NCI-H2107 (cell line): ENCODE results near the gene RBFOX2.
"Not testable (repeated sequence)": the region's sequence is repeated elsewhere in the genome, so short reads cannot be mapped to it uniquely, and the experiment has no call there.

Source experiments
- DNase-seq: peaks from one replicate; lab custom pipeline; 2025; lab: John Stamatoyannopoulos, UW

The RBFOX2 gene

DNA sequence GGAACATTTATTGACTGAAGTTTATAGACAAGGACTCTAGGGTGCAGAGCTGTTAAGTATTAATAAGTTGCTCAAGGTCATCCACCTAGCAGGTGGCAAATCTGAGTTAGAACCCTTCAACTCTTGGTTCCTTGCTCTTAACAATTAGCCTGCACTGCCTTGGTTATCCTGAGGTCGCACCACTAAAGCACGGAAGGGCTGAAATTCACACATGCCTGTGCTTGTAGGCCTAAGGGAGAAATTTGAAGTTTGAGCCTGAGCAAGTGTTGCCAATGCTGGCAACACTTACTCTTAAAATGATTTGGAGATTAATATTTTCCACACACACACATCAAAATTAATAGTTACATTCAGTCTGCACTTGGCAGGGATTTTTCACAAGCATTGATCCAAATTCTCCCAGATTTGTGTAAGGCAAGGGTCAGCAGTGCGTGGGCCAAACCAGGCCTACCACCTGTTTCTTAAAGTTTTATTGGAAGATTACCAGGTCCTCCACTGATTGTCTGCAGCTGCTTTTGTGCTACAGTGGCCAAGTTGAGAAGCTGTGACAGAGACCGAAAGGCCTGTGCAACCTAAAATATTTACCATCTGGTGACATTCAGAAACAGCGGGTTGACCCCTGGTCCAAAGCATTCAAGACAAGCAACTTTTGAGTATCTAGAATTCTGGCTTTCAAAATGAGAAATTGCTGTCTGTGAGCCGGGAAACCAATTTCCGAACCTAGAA is 294.7 kb downstream of the RBFOX2 start:
- no peak for DNase-seq

DNA sequence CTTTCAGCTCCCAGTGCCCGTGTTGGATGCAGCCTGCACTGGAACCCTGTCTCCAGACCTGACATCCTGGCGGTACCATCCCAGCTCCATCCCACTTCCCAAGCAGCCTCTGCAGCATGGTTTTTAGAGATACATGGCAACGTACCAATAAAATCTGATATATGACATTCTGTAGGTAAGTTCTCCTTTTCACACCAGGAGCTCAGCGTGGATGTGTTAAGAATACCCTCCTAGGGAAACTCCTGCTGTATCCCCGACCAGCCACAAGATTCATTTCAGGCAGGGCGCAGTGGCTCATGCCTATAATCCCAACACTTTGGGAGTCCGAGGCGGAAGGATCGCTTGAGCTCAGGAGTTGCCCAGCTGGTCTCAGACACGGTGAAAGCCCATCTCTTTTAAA is 295.6 kb downstream of the RBFOX2 start:
- no peak for DNase-seq

DNA sequence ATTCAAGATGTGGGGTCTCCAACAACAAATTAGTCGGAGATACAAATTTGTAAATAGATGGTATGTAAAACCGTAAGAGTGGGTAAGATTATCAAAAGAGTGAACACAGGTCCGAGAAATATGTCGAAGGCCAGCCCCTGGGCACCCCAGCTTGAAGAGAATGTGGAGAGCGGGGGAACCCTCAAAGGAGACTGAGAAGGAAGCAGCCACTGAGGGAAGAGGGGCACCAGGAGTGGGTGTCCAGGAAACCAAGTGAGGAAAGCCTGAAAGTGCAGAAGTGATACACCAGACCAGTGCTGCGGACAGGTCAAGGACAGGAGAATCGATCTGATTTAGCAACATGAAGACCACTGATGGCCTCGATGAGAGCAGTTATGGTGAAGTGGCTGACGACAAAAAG is 296.5 kb downstream of the RBFOX2 start:
- DNase-seq: no peak

DNA sequence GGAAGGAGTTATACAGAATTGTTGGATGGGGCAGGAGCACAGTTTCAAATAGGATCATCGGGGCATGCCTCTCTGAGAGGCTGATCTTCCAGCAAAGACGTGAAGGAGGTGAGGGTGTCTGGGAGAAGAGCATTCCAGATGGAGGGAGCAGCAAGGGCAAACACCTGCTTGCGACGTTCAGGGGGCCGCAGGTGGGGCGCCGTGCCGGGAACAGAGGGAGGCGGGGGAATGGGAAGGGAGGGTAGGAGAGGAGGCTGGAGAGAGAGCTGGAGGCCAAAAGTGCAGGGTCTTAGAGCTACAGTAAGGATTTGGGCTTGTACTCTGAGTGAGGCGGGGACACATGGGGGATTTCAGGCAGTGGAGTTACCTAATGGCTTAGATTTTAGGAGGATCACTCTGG is 297.3 kb downstream of the RBFOX2 start:
- no peak for DNase-seq

DNA sequence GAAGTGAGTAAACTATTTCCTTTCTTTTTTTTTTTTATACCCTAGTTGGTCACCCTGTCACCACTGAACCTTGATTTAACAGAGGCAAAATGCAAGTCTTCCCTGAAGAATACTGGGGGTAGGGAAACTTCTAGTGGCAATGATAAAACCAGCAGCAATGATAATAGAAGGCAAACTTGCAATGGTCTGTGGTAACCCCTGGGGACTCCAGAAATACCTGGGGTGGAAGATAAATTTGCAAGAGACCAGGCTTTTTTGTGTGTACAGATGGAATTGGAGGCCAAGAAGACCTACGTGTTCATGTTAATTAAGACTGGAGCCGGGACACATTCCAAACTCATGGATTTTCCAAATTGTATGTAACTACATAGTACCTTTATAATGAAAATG is 299.3 kb downstream of the RBFOX2 start:
- no peak for DNase-seq

DNA sequence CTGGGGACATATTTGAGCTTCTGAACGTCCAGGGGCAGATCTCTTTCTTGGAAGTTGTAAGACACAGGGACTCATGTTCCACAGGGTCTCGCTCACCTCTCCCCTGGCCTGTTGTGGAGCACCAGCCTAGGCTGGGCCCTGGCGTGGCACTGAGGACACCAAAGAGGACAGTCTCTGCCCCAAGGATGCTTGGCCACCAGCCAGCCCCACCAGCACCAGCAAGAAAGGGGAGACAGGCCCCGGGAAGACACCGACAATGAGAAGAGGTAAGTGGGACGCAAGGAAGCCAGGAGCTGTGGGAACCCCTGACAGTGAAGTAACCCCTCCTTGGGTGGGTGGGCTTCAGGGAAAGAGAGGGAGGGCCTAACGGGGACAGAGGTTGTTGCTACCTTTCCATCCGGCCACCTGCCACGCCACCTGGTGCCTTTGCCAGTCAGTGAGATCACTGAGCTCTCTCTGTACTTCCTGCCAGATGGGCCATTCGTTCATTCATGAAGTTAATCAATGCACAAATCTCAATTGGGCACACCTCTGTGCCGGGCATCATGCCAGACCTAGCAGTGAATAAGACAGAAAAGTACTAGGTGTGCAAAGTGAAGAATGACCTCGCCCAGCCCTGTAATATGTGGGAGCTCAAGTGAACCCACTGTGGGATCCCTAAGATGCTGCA is 299.9 kb downstream of the RBFOX2 start:
- no peak for DNase-seq

DNA sequence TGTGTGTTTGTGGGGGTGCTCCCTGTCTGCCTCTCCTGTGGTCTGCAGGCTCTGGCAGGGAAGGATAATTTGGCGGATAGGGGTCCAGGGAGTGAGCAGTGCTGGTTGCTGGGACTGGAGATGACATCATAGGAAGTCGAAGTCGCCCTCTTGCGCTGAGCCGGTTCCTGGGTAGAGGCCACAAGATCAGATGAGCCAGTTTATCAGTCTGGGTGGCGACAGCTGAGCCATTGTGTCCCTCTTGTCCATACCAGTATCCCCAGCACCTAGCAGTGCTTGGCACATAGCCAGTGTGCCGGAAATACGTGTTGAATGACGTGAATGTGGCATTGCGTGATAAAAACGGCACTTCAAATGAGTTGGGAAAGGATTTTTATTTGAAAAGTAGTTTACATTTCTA is 301.2 kb downstream of the RBFOX2 start:
- DNase-seq: no peak

DNA sequence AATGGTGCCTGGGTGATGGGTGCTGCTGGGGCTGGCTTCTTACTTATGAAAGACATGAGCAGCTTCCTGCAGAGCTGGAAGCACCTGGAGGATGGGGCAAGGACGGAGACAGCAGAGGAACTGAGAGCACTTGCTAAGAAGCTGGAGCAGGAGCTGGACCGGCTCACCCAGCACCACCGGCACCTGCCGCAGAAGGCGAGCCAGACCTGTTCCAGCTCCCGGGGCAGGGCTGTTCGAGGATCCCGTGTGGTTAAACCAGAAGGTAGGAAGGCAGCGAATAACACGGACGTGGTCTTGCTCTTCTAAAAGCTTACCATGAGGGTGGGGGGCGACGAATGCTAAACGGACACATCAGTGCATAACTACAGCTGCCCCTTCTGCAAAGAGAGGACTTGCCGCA is 301.7 kb downstream of the RBFOX2 start:
- DNase-seq: no peak

DNA sequence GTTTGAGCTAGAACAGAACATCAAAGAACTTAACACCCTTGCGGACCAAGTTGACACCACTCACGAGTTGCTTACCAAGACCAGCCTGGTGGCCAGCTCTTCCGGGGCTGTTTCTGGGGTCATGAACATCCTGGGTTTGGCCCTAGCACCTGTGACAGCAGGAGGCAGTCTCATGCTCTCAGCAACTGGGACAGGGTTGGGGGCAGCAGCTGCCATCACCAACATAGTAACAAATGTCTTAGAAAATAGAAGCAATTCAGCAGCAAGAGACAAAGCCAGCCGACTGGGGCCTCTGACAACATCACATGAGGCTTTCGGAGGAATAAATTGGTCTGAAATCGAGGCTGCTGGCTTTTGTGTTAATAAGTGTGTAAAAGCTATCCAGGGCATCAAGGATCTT is 302.2 kb downstream of the RBFOX2 start:
- DNase-seq: no peak

DNA sequence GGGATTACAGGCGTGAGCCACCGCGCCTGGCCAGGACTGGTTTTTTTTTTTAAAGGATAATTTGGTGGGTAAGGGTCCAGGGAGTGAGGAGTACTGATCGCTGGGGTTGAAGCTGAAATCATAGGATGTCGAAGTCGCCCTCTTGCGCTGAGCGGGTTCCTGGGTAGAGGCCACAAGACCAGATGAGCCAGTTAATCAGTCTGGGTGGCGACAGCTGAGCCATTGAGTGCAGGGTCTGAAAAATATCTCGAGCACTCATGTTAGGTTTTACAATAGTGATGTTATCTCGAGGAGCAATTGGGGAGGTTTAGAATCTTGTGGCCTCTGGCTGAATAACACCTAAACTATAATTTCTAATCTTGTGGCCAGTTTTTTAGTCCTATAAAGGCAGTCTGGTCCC is 303.1 kb downstream of the RBFOX2 start:
- DNase-seq: no peak

DNA sequence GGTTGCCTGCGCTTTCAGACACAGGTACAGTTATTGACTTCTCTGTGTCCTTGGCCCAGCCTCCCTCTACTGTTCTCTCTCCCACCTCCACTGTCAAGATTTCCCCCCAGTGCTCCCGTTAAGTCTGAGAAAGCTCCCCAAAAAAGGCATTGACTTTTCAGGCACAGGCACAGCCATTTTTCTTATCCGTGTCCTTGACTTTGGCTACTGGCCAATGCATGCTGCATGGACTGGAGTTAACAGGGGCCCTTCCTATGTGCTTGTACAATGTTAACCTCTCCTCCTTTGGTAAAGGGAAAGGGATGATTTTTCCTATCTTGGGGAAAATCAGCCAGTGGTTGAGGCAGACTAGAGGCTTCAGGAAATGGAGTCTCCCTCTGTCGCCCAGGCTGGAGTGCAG is 306.7 kb downstream of the RBFOX2 start:
- DNase-seq: no peak

DNA sequence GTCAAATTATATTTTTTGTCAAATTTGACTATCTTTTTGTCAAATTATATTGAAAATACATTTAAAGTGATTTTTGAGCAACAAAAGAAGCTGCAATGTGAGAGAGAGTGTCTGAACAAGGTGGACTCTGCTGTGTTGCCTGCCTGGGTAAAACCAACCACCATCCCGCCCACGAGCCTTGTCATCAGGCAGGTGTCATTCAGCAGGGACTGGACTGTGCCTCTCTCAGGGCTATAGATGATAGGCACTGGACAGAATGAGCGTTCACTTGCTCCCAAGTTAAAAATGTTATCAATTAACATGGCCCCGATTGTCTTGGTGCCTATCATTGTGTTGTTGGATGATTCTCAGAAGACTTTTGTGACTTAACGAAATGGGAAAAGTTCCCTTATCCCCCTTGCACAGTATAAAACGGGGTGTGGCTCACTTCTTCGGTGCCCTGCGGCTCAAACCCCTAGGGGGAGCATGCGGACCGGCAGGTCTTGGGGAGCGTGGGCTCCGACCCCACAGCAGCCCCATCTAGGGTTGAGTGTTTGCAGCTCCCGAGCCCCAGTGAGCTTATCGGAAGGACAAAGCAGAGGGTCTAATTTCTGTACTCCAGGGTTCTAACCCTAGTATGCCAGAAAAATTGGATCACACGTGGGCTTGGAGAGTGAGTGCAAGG is 309.3 kb downstream of the RBFOX2 start:
- no peak for DNase-seq

DNA sequence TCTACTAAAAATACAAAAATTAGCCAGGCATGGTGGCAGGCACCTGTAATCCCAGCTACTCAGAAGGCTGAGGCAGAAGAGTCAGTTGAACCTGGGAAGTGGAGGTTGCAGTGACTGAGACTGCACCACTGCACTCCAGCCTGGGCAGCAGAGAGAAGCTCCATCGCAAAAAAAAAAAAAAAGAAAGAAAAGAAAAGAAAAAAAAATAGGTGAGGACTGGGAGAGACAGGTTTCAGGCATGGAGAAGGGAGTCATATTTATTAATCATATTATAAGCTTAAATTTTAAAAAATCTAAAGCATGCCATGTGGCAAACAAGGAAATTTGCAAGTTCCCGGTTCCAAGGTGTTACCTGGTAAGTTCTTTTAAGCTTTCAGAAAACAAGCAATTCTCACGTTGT is 311.1 kb downstream of the RBFOX2 start, which contains the start of gene APOL5:
TSS of gene APOL5 (plus strand) at position 301 of the 400 bp plus-strand sequence. CDS start at position 301, 0 bp downstream.
- DNase-seq: no peak

DNA sequence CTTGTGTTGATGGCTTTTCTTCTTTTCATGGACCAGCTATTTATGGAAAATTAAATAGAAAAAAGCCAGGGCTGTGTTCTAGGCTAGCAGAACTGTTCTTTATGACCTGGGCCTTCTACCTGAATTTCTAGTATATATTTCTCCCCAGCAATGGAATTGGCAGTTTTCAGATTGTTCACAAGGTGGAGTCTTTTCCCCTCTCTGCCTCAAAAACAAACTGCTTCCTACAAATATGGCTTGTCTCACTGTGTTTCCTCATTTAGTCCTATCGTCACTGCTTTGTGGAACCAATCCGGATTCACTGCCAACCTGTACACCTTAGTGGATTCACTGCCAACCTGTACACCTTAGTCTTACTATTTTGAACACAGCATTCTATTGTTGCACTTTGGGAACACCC is 316.0 kb downstream of the RBFOX2 start:
- DNase-seq: no peak

DNA sequence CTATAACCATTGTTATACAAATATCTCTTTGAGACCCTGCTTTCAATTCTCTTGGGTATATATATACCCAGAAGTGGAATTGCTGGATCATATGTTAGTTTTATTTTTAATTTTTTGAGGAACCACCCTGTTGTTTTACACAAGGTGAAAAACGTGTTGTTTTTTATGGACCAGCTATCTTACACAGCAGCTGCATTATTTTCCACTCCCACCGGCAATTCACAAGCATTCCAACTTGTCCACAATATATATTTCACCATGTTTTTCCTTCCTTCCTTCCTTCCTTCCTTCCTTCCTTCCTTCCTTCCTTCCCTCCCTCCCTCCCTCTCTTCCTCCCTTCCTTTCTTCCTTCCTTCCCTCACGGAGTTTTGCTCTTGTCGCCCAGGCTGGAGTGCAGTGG is 317.3 kb downstream of the RBFOX2 start:
- no peak for DNase-seq

DNA sequence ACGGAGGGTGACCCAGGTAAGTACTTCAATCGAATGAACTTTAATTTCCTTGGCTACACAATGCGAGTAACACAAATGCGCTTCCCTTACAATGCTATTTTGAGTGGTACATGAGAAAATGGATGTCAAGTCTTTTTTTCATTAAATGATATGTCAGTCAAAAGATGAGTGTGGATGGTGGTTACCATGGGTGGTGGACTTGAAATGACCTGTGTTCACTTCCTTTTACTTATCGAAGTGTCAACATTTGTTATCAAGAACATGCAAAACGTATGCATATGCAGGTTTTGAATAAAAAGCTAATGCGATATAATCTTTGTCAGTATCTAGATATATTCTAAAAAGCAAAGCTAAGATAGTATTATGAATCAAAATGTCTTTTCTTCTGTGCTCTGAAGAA is 319.7 kb downstream of the RBFOX2 start:
- no peak for DNase-seq

DNA sequence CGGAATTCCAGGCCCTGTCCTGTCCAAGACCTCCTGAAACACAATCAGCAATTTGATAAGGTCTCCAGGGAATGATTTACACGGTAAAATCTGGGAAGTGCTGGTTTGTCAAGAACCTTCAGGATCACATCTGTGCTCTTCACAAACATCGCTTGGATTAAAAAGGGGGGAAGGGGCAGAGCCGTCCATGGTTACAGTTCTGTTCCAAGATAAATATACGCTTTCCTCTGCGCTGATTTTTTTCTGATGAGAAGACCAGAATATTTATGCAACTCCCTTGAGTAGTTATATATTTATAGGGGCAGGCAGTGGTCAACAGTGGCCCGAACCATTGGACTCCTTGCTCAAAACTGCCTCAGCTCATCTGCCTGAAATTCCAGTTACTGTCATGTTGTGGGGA is 320.2 kb downstream of the RBFOX2 start:
- no peak for DNase-seq

DNA sequence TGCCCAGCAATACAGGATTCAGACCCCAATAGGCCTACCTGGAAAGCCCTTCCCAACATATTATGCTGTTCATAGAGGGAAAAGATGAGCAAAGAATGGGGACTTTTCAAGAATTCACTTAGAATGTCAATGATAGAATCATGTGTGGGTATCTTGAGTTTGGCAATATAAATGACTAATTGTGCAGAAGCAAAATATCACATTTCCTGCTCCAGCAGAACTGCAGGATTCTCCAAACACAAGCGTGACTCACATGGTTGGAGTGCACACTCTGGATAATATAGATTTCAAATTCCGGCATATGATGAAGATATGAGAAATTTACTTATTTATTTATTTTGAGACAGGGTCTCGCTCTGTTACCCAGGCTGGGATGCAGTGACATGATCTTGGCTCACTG is 323.5 kb downstream of the RBFOX2 start:
- DNase-seq: no peak

DNA sequence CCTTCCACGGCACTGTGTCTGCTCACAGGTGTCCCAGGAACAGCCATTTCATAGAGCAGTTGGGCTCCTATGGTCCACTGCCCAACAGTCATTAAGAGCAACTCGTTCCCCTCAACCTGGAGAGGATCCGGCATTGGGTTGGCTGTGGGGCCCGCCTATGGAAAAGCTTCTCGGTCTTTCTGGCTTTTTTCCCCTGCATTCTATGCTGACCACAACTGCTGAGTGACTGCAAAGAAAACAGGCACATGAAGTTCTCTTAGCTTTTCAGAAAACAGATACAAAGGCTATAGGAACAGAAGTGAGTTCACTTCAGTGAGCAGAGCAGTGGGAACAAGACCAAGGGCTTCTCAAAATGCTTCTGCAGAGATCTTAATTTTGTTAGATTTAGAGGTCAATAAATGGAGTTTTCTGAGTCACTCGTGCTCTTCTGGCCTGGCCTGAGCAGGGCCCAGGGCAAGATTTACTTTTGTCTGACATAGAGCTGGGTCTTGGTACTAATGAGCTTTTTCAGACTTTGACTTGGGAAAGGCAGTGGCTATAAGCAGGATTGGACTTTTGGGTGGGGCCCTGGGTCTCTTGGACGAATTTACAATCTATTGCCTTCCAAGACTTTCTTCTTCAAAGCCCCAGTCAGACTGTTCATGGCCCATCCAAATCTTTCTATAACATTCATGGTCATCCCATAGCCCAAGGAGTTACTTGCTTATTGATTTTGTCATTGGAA is 324.6 kb downstream of the RBFOX2 start:
- no peak for DNase-seq

DNA sequence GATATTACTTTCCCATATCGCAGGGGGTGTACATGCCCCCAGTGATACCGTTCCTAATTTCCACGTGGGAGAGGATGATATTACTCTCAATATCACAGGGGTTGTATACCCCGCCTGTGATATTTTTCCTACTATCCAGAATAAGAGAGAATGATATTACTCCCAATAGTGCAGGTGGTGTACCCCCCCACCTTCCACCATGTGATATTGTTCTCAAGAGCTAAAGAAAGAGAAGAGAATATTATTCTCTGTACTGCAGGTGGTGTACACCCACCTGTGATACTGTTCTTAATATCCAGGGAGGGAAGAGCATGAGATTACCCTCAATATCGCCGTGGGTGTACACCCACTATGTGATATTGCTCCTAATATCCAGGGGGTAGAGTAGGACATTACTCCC is 328.8 kb downstream of the RBFOX2 start:
- DNase-seq: not testable (repeated sequence)

DNA sequence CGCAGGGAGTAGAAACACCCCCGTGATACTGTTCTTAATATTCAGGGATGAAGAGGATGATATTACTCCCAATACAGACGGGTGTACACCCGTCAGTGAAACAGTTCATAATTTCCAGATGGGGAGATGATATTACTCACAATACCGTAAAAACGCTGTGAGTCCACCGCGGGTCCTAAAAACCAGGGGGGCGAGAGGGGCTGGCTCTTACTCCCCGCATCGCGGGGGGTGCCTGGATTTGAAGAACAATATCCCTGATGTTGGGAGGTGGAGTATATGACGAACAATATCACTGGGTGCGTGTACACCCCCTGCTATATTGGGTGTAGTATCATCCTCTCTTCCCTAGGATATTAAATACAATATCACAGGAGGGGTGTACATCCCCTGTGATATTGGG is 331.5 kb downstream of the RBFOX2 start:
- DNase-seq: no peak

DNA sequence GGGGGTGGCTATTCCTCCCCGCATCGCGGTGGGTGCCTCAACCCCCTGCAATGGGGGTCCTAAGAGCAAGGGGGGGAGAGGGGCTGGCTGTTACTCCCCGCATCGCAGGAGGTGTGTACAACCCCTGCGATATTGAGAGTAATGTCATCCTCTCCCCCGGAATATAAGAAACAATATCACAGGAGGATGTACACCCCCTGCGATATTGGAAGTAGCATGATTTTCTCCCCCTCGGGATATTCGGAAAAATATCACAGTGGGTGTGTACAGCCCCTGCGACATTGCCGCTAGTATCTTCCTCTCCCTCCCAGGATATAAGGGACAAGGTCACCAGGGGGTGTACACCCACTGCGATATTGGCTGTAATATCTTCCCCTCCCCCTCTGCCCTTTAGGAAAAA is 333.4 kb downstream of the RBFOX2 start:
- DNase-seq: no peak

DNA sequence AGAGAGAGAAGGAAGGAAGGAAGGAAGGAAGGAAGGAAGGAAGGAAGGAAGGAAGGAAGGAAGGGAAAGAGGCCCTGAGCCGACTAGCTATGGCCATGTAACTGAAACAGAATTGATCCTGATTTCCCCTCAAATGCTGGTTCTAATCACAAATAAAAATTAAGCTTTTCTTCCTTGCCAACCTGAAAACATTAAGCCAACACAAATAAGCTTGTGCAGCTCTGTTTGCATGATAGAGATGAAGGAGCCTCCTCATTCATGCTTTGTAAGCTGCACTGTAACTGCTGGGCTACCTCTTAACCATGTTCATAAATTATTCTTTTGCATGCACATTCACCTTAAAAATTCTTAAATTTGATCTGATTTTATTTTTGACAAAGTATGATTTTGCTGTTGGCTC is 338.6 kb downstream of the RBFOX2 start:
- DNase-seq: no peak
